Parathyroid adenoma (tissue), 2 donors: ENCODE measurements around the gene SYNRG.

ENCODE experiments used
- H2AFZ ChIP-seq: fragments of 300-600 bp; sonication (generic); one replicate; pipeline ENCODE4 v1.7.0; 2017; ENCODE audit warnings: antibody characterized with exemption, mild to moderate bottlenecking
- H3K27ac ChIP-seq: fragments of 300-600 bp; sonication (generic); one replicate; pipeline ENCODE4 v1.7.0; 2017
- H3K27me3 ChIP-seq: fragments of 300-600 bp; sonication (generic); one replicate; pipeline ENCODE4 v1.7.0; 2017; ENCODE audit warnings: low read length; ENCODE audit not compliant: control insufficient read depth, insufficient read depth
- H3K36me3 ChIP-seq: fragments of 300-600 bp; sonication (generic); one replicate; pipeline ENCODE4 v1.7.0; 2017; ENCODE audit warnings: low read length; ENCODE audit not compliant: control insufficient read depth, insufficient read depth
- H3K4me1 ChIP-seq: fragments of 300-600 bp; sonication (generic); one replicate; pipeline ENCODE4 v1.7.0; 2017; ENCODE audit warnings: control low read depth
- H3K4me2 ChIP-seq: fragments of 300-600 bp; sonication (generic); one replicate; pipeline ENCODE4 v1.7.0; 2017; ENCODE audit warnings: low read length
- H3K4me3 ChIP-seq: fragments of 300-600 bp; sonication (generic); one replicate; pipeline ENCODE4 v1.7.0; 2017; ENCODE audit warnings: low read depth, low read length
- H3K79me2 ChIP-seq: fragments of 300-600 bp; sonication (generic); one replicate; pipeline ENCODE4 v1.7.0; 2017; ENCODE audit warnings: control low read depth
- H3K9ac ChIP-seq: fragments of 300-600 bp; sonication (generic); one replicate; pipeline ENCODE4 v1.7.0; 2017; ENCODE audit warnings: mild to moderate bottlenecking
- H3K9me3 ChIP-seq: fragments of 300-600 bp; sonication (generic); one replicate; pipeline ENCODE4 v1.7.0; 2017; ENCODE audit warnings: low read length; ENCODE audit not compliant: control insufficient read depth
- CTCF ChIP-seq: fragments of 300-600 bp; sonication (generic); IDR thresholded peaks from one replicate; pipeline ENCODE4 v1.7.0; 2017; ENCODE audit warnings: antibody characterized with exemption, mild to moderate bottlenecking
- donor health status: primary hyperparathyroidism.

Gene SYNRG

GRCh38 chr17:37648555-37648954 lies 39.3 kb upstream of the SYNRG start:
- H3K36me3 ChIP-seq = no peaks in the 10 kb centered on the region
- H2AFZ ChIP-seq = no peak overlapping the region
- H3K27me3 ChIP-seq = no peaks in the 10 kb centered on the region
- no peak for TF ChIP-seq CTCF
- H3K9ac ChIP-seq = no peak overlapping the region
- H3K79me2 ChIP-seq = no peaks in the 10 kb centered on the region
- H3K4me1 ChIP-seq = no peaks in the 10 kb centered on the region
- no peaks in the 10 kb centered on the region for H3K9me3 ChIP-seq
- no peak overlapping the region for H3K27ac ChIP-seq
- no peak overlapping the region for H3K4me2 ChIP-seq
- no peak overlapping the region for H3K4me3 ChIP-seq

DNA sequence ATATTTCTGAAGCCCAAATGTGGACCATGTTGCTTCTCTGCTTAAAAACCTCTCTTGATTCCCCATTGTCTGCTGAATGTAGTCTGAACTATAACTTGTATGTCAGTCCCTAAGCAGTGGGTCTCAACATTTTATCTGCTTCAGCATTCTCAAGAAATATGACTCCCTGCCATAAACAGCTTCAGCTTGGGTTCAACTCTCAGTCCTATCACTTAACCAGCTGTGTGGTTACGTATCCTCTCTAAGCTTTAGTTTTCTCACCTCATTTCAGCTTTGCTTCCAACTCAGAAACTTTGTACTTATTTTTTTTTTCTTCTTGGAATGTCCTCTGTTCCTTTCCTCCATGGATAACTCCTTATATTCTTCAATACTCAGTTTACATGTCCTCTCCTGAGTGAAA lies 38.6 kb upstream of the SYNRG start:
- Histone ChIP-seq H3K9ac (no peak overlapping the region), H3K9me3 (no peaks in the 10 kb centered on the region), H3K27ac (no peak overlapping the region), H3K79me2 (no peaks in the 10 kb centered on the region), H3K4me2 (no peak overlapping the region), H3K4me1 (no peaks in the 10 kb centered on the region), H3K27me3 (no peaks in the 10 kb centered on the region), H2AFZ (no peak overlapping the region), H3K4me3 (no peak overlapping the region), H3K36me3 (no peaks in the 10 kb centered on the region)
- TF ChIP-seq CTCF = no peak

DNA sequence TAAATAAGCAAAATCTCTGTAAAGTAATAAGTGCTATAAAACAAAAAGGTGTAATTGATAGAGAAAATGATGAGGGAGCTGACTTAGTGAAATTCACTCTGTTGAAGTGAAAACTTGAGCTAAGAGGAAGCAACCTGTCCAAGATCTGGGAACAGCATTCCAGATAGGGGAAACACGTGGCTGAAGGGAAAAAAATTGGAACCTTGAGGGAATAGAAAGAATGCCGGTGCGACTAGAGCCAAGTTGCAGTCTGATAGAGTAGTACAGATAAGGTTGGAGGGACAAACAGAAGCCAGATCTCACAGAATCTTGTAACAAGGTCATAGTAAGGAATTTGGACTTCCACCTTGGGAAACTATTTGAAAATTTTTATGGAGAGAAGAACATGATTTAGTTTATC lies 34.7 kb upstream of the SYNRG start:
- Histone ChIP-seq H3K27me3 (no peaks in the 10 kb centered on the region), H3K4me1 (peaks cover 5% of the 10 kb centered on the region), H3K9me3 (no peaks in the 10 kb centered on the region), H3K27ac (peak overlapping the region; percentile 74), H2AFZ (peak overlapping the region; percentile 92), H3K9ac (no peak overlapping the region), H3K79me2 (peaks cover 9% of the 10 kb centered on the region), H3K36me3 (no peaks in the 10 kb centered on the region), H3K4me2 (peak overlapping the region; percentile 73), H3K4me3 (peak overlapping the region; percentile 84)
- TF ChIP-seq CTCF = no peak

- Histone ChIP-seq H3K4me1 (peaks cover 5% of the 10 kb centered on the region), H3K27me3 (no peaks in the 10 kb centered on the region), H3K36me3 (no peaks in the 10 kb centered on the region), H3K9ac (peak within 1 kb of the TSS; percentile 31), H3K4me3 (peak within 1 kb of the TSS; percentile 84), H2AFZ (peak within 1 kb of the TSS; percentile 92), H3K27ac (peak within 1 kb of the TSS; percentile 74), H3K4me2 (peak within 1 kb of the TSS; percentile 73), H3K9me3 (no peaks in the 10 kb centered on the region), H3K79me2 (peaks cover 9% of the 10 kb centered on the region)
- TF ChIP-seq CTCF = peak; percentile 11
Measured at GRCh38 chr17:37643118-37643766, 34.0 kb upstream of the SYNRG start, which contains the start of gene DDX52. Gene DDX52, minus strand, starts transcription at chr17:37643446. Its CDS starts 26 bp downstream, at chr17:37643420.

- H3K4me2 ChIP-seq = peak overlapping the region; percentile 73
- H3K27me3 ChIP-seq = no peaks in the 10 kb centered on the region
- H3K36me3 ChIP-seq = no peaks in the 10 kb centered on the region
- H3K4me3 ChIP-seq = peak overlapping the region; percentile 84
- TF ChIP-seq CTCF = no peak
- H2AFZ ChIP-seq = peak overlapping the region; percentile 92
- no peaks in the 10 kb centered on the region for H3K9me3 ChIP-seq
- H3K9ac ChIP-seq = peak overlapping the region; percentile 31
- H3K4me1 ChIP-seq = peaks cover 5% of the 10 kb centered on the region
- H3K79me2 ChIP-seq = peaks cover 9% of the 10 kb centered on the region
- peak overlapping the region; percentile 74 for H3K27ac ChIP-seq
Measured at GRCh38 chr17:37642681-37643080, 33.5 kb upstream of the SYNRG start.
